Heart right ventricle (tissue), 16 donors: ENCODE data around the gene AQP12A. TPM values are rescaled to one million over a fixed set of nuclear protein-coding genes. Genes with fewer than 3 reads are reported as not detected.

Experiments used
- ATAC-seq, 8 donors: fragments of 200-7000 bp; cut with Tn5 transposase; one replicate each; pipeline ENCODE4 v1.9.1; 2020; ENCODE audit warnings: mild to moderate bottlenecking in 8 of 8, moderate library complexity in 8 of 8, moderate number of reproducible peaks in 1 of 8
- DNase-seq, 2 donors: peaks; one replicate each; pipeline ENCODE4 v3.0.0-alpha.2; 2020
- H3K27ac ChIP-seq, 10 donors: fragments of 200-600 bp; sonication (generic) in 2 of 10; one replicate each; pipeline versions ENCODE4 v1.5.0 to v1.8.0; 2020 to 2022; ENCODE audit warnings: mild to moderate bottlenecking in 3 of 10
- H3K27me3 ChIP-seq, 7 donors: fragments of 200-600 bp; one replicate each; pipeline ENCODE4 v1.8.0; 2021 to 2022; ENCODE audit warnings: mild to moderate bottlenecking in 2 of 7
- H3K36me3 ChIP-seq, 9 donors: fragments of 200-600 bp; sonication (generic) in 1 of 9; one replicate each; pipeline versions ENCODE4 v1.5.0 to v1.8.0; 2020 to 2022; ENCODE audit warnings: mild to moderate bottlenecking in 2 of 9
- H3K4me1 ChIP-seq, 9 donors: fragments of 200-600 bp; sonication (generic) in 1 of 9; one replicate each; pipeline versions ENCODE4 v1.5.0 to v1.8.0; 2020 to 2022; ENCODE audit warnings: mild to moderate bottlenecking in 4 of 9
- H3K4me3 ChIP-seq, 10 donors: fragments of 200-600 bp; sonication (generic) in 2 of 10; one replicate each; pipeline versions ENCODE4 v1.5.0 to v1.8.0; 2020 to 2022; ENCODE audit warnings: mild to moderate bottlenecking in 7 of 10, moderate library complexity in 2 of 10
- H3K9me3 ChIP-seq, 11 donors: fragments of 200-600 bp in 10 of 11; sonication (generic) in 2 of 11; one replicate each; pipeline versions ENCODE4 v1.5.0 to v1.8.0; 2013 to 2022; ENCODE audit warnings: mild to moderate bottlenecking in 2 of 11, control low read depth in 1 of 11, moderate library complexity in 1 of 11
- WGBS, 2 donors: extraction: QIAGEN DNeasy Blood & Tissue Kit; methylation state at CpG; one replicate each; pipeline ENCODE4 v1.1.7; 2013; ENCODE audit warnings: inconsistent platforms in 1 of 2; 5-methylcytosine and 5-hydroxymethylcytosine counted together
- intact Hi-C, 10 donors: fragments of 100-400 bp; cut with DNase I; formaldehyde crosslinking; loops; one replicate each; pipeline versions ENCODE4 v1.11.1 to v1.14.2; 2022
- polyA plus RNA-seq, 2 donors: library from polyadenylated mRNA; stranded (reverse); fragments of 200-250 nt; gene quantifications; one replicate each; pipeline ENCODE4 v1.2.3, GENCODE V29; 2013
- total RNA-seq, 10 donors: library from RNA; stranded (reverse); fragmentation: NEBNext Ultra II Directional in 3 of 10; extraction: Animal tissue kit (Norgen Biotek cat#: 25700) in 3 of 10; gene quantifications; one replicate each; pipeline versions ENCODE4 v1.2.1 to v1.2.4, GENCODE V29; 2021 to 2023
- TF ChIP-seq, protein P1 (sequence below), 9 donors: fragments of 200-600 bp; sonication (generic) in 2 of 9; IDR thresholded peaks; one replicate each; pipeline versions ENCODE4 v1.5.0 to v1.8.0; 2021 to 2022; ENCODE audit warnings: antibody characterized with exemption in 9 of 9, mild to moderate bottlenecking in 5 of 9, moderate library complexity in 1 of 9
- donor health status: Arrhythmogenic right ventricular cardiomyopathy.
- donor health status: ischemic (EF 13 %, LVEDD 7.1; RV severe dilation, severe dysfunction).
- donor health status: healthy with polysubstance abuse.
- donor health status: DM: no; HTN: yes; CAD: no.
- donor health status: DM: no; HTN: no; CAD: no.
- donor health status: ischemic (EF 25% LVEDD 6.9; RV normal size, moderate dysfunction).
- donor health status: ischemic (EF 25% LVEDD 5.7; RV mildly dilated, moderate dysfunction).
- donor health status: healthy.
- donor health status: DM: yes; HTN: yes; CAD: no.
- donor health status: Ischemic cardiomyopathy.
- donor health status: ischemic (EF 35%, LVEDD 5.7; RV mildly dilated, moderate dysfunction).
- donor health status: nonischemic (EF 11% LVEDD 7.7; RV severe dilation, severe dysfunction).
- donor health status: DM: yes; HTN: yes; CAD: no.
- donor health status: PGD.
- donor health status: ischemic (EF 29% LVEDD 5.4; RV normal size, mild dysfunction).
- donor health status: nonischemic (EF 23%, LVEDD 6.1; RV moderate dilation, normal function).

Gene AQP12A
- total and polyA plus RNA-seq, 12 donors = not detected

DNA sequence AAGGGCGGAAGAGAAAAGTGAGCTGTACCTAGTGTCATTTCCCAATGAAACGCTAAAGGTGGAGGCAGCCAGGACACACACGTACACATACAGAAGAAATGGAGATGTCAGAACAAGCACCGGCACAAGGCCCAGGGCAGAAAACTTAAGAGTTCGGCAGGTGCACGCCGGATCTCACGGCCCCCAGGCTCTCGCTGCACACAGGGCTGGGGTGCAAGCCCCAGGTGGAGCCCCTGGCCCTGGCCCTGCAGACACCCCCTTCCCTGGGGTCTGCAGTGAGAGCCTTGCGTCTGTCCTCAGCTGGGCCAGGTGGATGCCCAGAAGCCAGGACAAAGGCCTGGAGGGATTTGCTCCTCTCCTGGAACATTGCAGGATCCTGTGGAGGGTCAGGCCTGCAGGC, 36.7 kb downstream of the AQP12A start:
- WGBS, 2 donors = 90 to 95% methylated on average over 10 of the region's 10 CpGs
- ATAC-seq (no peak), DNase-seq (no peak)
- Histone ChIP-seq H3K4me3 (no peak overlapping the region), H3K27ac (no peak overlapping the region), H3K4me1 (no peaks in the 10 kb centered on the region), H3K27me3 (peaks cover 0 to 29% (median 16%) of the 10 kb centered on the region in 7 donors), H3K9me3 (no peaks in the 10 kb centered on the region), H3K36me3 (no peaks in the 10 kb centered on the region)
- intact Hi-C loops = no loop called here
- TF ChIP-seq, protein P1, sequence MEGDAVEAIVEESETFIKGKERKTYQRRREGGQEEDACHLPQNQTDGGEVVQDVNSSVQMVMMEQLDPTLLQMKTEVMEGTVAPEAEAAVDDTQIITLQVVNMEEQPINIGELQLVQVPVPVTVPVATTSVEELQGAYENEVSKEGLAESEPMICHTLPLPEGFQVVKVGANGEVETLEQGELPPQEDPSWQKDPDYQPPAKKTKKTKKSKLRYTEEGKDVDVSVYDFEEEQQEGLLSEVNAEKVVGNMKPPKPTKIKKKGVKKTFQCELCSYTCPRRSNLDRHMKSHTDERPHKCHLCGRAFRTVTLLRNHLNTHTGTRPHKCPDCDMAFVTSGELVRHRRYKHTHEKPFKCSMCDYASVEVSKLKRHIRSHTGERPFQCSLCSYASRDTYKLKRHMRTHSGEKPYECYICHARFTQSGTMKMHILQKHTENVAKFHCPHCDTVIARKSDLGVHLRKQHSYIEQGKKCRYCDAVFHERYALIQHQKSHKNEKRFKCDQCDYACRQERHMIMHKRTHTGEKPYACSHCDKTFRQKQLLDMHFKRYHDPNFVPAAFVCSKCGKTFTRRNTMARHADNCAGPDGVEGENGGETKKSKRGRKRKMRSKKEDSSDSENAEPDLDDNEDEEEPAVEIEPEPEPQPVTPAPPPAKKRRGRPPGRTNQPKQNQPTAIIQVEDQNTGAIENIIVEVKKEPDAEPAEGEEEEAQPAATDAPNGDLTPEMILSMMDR (IDR thresholded peaks at IDR 0.05) = no peak

DNA sequence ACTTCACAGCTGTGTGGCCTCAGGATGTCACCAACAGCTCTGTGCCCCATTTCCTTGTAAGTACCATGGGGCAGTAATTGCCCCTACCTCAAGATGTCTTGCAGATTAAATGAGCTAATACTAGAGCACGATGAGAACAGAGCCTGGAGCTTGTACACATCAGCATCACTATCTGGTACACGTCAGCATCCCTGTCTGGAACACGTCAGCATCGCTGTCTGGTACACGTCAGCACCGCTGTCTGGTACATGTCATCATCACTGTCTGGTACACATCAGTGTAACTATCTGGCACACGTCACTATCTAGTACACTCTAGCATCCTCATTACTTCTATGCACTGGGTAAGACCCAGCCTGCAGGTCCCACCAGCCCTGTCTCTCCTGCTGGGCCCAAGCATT, 37.2 kb downstream of the AQP12A start:
- DNase-seq = no peak
- H3K27me3 ChIP-seq = peaks cover 0 to 29% (median 16%) of the 10 kb centered on the region in 7 donors
- no peak overlapping the region for H3K4me3 ChIP-seq
- H3K36me3 ChIP-seq = no peaks in the 10 kb centered on the region
- no peaks in the 10 kb centered on the region for H3K9me3 ChIP-seq
- ATAC-seq = no peak
- intact Hi-C loops = no loop called here
- H3K4me1 ChIP-seq = no peaks in the 10 kb centered on the region
- TF ChIP-seq, protein P1 (IDR thresholded peaks at IDR 0.05) = no peak
- WGBS, 2 donors = 35 to 46% methylated on average over 7 of the region's 7 CpGs
- no peak overlapping the region for H3K27ac ChIP-seq

DNA sequence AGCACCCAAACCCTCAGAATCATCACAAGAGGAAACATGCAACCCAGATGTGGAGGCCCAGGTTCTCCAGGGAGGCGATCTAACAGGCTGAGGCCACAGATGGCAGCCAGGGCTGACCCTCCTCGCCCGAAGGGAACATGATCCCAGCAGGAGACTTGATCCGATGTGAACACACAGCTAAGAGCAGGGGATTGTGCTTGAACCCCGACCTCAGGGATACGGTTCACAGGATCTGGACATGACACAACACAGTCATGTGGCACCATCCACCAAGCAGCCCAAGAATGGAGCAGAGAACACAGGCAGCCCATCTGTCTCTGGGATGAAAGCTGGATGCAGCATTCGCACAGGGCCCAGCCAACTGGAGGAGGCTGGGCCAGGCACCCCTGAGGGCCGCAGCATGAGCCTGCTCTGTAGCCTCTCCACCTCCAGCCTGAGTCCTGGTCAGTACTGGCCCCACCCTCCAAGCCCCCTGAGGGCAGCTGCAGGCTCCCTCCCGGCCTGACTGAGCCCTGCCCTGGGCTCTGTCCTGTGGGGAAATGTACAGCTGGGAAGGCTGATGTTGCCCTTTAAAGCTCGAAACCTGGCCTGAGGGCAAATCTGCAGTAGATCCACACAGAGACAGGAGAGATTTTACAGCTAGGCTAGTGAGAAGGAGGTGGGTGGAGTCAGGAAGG, 39.0 kb downstream of the AQP12A start:
- intact Hi-C loops = no loop called here
- H3K27ac ChIP-seq = no peak overlapping the region
- TF ChIP-seq, protein P1 (IDR thresholded peaks at IDR 0.05) = no peak
- WGBS, 2 donors = 72 to 79% methylated on average over 10 of the region's 10 CpGs
- ATAC-seq = peak in 2 of 8 donors; percentile 8 to 21
- DNase-seq = no peak
- H3K4me3 ChIP-seq = no peak overlapping the region
- H3K27me3 ChIP-seq = peaks cover 0 to 34% (median 16%) of the 10 kb centered on the region in 7 donors
- no peaks in the 10 kb centered on the region for H3K9me3 ChIP-seq
- H3K4me1 ChIP-seq = no peaks in the 10 kb centered on the region
- H3K36me3 ChIP-seq = no peaks in the 10 kb centered on the region

DNA sequence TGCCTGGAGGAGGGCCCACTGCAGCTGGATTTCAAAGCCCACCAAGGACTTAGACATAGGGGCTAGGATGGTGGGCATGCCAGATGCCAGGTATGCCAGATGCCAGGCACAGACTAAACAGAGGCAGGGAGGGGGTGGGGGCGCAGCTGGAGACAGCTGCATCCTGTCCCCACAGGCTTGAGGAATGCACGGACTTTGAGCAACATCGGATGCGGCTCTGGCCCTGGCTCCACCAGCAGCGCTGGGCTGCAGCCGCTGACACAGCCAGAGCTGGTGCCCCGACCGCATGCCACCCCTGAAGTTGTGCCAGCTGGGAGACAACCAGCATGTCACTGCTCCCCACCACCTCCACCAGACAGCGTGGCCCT, 39.5 kb downstream of the AQP12A start:
- Histone ChIP-seq H3K27me3 (peaks cover 0 to 32% (median 19%) of the 10 kb centered on the region in 7 donors), H3K36me3 (no peaks in the 10 kb centered on the region), H3K4me3 (no peak overlapping the region), H3K4me1 (no peaks in the 10 kb centered on the region), H3K27ac (no peak overlapping the region), H3K9me3 (no peaks in the 10 kb centered on the region)
- intact Hi-C loops = no loop called here
- TF ChIP-seq, protein P1 (IDR thresholded peaks at IDR 0.05) = no peak
- WGBS, 2 donors = 37 to 44% methylated on average over 9 of the region's 9 CpGs
- DNase-seq (no peak), ATAC-seq (peak in 1 of 8 donors; percentile 27)
